ENCODE data around the gene NHLRC3.

GRCh38 chr13:39032150-39032549 lies 6.1 kb upstream of the NHLRC3 start:
- TF ChIP-seq CTCF (IDR thresholded peaks at IDR 0.05), result no peak
- no peak for TF ChIP-seq POLR2A (IDR thresholded peaks at IDR 0.05)

All from right lobe of liver (tissue), 4 donors.